Middle frontal gyrus (tissue), 1 donor: ENCODE results near the gene FANCB.

Source experiments
- DNase-seq: peaks from one replicate; pipeline ENCODE4 v3.0.0-alpha.2; 2015; ENCODE audit warnings: low spot score; ENCODE audit errors: extremely low spot score

FANCB gene

GRCh38 chrX:14837155-14837554, 35.7 kb downstream of the FANCB start:
- DNase-seq: no peak

- DNase-seq: no peak
Observed at GRCh38 chrX:14832586-14832985, 40.3 kb downstream of the FANCB start.

- no peak for DNase-seq
Observed at GRCh38 chrX:14832151-14832550, 40.7 kb downstream of the FANCB start.

GRCh38 chrX:14829643-14830042, 43.2 kb downstream of the FANCB start:
- DNase-seq: no peak

GRCh38 chrX:14826319-14826718, 46.5 kb downstream of the FANCB start:
- DNase-seq: no peak

GRCh38 chrX:14825851-14826250, 47.0 kb downstream of the FANCB start:
- DNase-seq: no peak

- no peak for DNase-seq
Observed at GRCh38 chrX:14819769-14820168, 53.1 kb downstream of the FANCB start.

GRCh38 chrX:14817571-14817970, 55.3 kb downstream of the FANCB start:
- no peak for DNase-seq

- no peak for DNase-seq
Observed at GRCh38 chrX:14802943-14803710, 69.7 kb downstream of the FANCB start.

GRCh38 chrX:14801136-14801535, 71.7 kb downstream of the FANCB start:
- no peak for DNase-seq

- no peak for DNase-seq
Observed at GRCh38 chrX:14798805-14799397, 74.0 kb downstream of the FANCB start.
